NCI-H446 treated with DMSO at 0.1 percent for 48 hours (cell line): Measurements from ENCODE around the gene AK5.
A peak's percentile ranks its signal among the peaks of the same experiment; 100 is the strongest.

Experiments
- DNase-seq: peaks from one replicate; lab custom pipeline; 2025; lab: John Stamatoyannopoulos, UW

The AK5 gene

DNA sequence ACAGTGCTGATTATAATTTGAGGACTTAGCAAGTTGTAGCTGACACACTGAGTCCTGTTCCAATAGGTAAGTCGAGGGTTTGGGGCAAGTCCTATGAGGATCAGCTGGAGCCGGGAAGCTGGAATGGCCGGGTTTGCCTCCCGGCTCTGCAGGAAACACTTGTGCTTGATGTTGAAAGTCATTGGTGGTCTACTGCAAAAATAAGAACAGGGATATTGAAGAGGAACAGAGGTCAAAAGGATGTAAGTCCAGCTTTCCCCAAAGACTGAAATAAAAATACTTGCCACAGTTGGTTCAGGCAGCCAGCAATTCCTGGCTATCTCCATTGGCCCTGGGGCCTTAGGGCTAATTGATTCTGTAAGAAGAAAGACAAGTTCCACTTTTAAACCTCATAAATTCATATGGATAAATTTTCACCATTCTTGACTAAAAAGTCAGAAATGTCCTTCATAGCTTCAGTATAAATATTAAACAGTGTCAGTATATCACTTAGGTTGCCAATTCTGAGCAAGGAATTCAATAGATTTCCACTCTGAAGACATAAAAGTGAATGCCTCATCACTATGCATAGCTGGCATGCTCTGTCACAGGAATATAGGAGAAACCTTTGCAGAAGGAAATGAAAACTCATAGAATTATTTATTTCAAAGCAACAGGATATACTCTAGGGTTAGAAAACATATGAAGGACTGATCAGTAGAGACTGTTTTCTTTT is 165.2 kb downstream of the AK5 start:
- DNase-seq, result no peak

DNA sequence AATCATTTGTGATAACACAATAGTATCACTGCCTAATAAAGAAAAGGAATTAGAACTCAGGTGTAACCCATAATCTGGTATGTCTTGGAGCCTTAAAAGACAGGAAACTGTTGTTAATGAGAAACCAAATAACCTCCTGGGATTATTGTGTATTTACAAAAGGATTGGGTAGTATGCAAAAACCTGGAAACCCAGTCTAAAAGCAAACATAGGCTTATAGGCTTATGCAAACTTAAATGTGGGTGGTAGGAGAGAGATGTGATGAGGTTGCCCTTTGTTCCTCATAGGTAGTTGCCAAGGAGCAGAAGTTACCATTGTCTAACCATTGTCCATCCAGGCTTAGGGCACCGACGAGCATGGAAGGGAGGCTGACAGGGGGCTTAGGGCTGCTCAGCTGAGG is 165.8 kb downstream of the AK5 start:
- no peak for DNase-seq

DNA sequence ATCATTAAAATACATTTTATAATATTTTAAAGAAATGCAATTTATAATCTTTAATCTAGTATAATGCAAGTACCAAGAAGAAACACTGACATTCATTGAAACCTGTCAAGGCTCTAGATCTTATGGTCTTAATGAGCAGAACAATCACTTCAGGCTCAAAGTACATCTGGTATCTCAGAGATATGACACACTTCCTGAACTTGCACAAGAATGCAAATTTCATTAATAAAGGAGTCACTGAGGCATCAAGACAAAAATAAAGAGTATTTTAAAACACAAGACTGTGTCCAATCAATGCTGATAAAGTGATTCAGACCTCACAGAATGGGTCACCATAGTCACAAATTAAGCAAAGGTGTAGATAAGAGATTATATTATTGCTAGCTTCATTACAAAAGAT is 178.1 kb downstream of the AK5 start:
- no peak for DNase-seq

DNA sequence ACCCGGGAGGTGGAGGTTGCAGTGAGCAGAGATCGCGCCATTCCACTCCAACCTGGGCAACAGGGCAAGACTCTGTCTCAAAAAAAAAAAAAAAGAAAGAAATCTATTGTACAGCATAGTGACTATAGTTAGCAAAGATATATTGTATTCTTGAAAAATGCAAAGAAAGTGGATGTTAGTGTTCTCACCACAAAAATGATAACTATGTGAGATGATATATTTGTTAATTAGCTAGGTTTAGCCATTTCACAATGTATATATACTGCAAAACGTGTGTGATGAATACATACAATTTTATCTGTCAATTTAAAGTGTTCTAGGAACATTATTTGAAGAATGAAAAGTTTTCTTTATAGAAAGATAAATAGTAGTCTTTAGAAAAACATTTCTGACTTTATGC is 179.9 kb downstream of the AK5 start:
- no peak for DNase-seq

DNA sequence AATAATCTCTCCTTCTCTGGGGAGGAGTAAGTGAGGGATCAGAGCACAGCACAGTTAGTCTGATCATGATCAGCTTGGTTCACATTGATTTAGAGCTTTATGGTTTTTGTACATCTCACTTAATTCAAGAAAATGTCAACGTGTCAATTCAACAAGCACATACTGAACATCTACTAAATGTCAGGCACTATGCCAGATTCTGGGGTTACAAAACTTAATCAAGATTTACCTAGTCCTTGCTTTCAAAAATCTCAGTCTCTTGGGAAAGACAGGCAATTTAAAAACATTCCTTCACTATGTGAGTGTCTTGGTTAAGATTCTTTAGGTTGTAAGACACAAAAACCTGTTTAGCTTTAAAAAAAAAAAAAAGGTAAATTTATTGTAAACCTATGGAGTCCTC is 181.4 kb downstream of the AK5 start:
- no peak for DNase-seq

DNA sequence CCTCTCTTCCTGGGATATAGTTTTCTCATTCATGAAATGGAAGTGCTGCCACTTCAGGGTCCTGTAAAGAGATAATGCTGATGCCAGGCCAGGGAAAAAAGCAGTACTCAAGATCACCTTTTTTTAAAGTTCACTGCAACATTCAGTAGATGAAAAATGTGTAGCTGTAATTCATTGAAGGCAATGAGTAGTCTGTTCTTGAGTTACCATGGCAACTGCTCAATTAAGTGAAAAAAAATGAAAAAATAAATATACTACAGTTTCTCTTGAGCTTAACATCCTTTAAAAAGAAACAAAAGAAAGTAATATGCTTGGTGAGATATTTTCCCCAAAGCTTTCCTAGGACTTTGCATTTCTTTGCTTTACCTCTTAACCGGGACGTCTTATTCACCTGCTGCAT is 183.3 kb downstream of the AK5 start:
- no peak for DNase-seq

DNA sequence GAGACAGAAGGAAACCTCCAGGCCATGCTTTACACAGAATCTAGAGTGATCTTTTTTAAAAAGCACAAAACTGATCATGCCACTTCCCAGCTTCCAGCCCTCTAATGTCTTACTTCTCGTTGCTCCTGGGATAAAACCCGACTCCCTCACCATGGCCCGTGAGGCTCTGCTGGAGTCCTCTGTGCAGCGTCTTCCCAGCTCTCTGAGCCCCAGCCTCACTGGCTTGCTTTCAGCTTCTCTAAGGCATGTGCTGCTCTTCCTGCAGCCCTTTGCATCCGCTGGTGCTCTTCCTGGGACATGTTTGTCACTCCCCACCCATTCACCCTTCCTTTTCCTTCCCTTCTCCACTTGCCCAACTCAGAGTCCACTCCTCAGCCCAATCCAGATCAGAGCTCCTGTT is 184.1 kb downstream of the AK5 start:
- DNase-seq, result no peak

DNA sequence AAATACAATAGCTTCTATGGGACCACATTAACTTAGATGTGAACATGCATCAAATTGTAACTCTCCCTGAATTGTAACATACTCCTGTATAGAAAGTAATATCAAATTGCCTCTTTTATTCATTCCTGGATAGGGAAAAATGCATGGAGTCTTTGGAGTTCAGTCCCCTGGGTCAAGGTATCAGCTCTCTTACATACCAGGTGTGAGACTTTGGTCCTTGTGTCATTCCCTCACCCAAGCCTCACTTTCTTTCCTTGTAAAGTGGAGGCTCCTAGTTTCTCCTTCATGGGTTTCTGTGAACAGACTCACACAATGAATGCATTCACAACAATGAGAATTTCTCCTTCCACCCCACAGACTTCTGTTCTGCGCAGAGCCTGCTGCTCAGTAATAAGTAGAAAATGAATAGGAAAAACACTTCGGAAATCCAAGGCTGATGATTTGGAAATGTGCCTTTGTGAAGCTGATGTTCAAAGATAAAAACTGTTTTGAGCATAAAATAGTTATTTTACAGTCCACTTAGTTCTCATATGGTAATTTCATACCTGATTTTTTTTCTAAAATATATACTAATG is 185.3 kb downstream of the AK5 start:
- no peak for DNase-seq

DNA sequence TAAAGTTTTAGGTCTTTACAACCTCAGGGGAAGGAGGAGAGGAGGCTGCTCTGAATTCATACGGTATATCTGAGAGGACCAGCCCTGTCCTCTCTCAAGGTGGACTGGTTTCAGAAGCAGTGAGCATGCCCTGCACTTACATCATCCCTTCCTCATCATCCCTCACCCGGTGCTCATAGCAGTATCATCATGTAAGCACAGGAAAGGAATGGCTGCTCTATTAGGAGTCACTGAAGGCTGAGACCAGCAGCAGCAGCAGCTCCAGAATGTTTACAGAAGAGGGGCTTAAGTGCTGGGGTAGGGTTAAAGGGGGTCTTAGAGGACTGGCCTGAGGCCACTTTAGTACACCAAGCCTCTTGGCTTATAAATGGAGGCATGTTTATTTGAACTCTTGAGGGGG is 185.9 kb downstream of the AK5 start:
- DNase-seq, result no peak

DNA sequence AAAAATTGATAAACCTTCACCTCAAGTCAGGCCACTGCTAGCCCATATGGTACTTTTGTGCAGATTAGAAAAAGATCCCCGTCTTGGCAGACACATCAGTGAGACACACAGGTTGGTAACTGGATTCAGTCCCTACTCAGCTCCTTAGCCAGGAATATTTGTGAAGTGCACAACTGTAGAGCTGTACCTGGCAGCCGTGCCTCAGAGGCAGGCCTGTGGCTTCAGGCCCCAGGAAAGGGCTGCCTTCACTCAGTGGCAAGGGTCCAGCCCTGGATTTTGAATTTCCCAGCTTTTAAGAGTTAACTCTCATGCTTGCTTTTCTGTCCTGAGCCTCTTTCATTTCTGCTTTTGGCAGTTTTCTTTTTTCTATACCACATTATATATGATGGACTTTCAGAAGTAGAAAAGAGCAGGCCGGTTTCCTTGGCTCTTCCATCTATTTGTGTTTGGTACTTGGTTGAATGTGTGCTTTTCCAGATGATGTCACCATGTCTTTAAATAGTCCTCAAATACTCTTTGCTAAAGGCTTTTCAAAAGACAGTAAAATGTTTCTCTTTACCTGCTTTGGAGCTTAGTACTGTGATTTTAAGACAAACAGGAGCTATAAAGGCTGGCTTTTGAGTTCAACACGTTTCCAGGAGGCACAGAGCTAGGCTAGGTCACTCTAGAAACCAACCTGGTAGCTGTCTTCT is 186.6 kb downstream of the AK5 start:
- no peak for DNase-seq

DNA sequence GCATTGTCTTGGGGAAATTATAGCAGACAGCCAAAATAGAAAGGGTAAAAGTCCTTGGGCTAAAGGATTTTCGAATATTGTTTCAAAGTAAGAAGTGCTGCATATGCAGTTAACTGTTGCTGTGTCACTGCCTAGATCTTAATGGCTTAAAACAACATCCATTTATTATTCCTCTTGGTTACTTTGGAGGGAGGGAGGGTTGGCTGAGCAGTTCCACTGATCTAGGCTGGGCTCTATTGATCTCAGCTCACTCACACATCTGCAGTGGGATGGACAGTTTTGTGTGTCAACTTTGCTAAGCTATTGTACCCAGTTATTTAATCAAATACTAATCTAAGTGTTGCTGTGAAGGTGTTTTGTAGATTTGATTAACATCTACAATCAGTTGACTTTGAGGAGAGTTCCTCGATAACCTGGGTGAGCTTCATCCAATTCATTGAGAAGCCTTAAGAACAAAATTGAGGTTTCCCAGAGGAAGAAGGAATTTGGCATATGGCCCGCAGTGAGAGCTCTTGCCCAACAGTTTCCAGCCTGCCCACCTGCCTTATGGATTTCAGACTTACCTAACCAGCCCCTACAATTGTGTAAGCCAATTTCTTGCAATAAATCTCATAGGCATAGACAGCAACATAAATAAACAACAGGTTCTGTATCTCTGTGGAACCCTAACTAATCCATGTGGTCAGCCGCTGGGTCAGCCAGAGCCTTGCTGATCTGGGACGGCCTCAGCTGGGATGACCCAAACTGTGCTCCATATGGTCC is 187.3 kb downstream of the AK5 start:
- DNase-seq, result no peak

DNA sequence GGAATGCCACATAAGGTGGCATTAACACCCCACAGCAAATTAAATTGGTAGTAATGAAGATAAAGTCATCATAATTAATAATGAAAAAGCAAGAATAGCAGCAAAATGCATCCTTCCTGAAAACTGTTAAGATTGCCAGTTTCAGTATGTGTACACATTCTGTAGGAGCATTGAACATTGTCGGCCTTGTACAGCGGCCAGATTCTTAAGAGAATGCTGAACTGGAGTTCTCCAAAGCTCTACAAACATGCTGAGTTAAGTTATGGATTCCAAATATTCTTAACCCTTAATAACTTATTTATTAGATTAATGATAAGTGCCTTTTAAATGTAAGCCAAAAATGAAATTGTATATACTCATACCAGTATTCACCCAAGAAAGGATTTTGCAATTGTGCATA is 189.9 kb downstream of the AK5 start:
- DNase-seq, result no peak

DNA sequence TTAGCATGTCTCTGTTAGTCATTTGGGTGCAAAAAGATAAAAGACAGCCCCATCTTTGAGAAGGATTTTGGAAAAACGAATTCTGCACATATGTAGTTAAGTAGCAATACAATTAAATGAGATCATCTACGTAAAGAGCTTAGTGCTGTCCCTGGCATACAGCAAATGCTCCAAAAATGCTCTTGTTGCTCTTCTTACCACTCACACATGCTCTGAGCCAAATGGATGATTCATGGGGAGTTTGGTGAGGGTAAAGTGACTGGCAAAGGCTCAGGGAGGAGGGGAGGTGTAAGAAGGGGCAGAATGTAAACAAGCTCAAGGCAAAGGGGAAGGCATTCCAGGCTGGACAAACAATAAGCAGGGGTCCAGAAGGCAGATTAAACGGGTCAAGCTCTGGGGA is 191.9 kb downstream of the AK5 start:
- DNase-seq, result peak; percentile 83

DNA sequence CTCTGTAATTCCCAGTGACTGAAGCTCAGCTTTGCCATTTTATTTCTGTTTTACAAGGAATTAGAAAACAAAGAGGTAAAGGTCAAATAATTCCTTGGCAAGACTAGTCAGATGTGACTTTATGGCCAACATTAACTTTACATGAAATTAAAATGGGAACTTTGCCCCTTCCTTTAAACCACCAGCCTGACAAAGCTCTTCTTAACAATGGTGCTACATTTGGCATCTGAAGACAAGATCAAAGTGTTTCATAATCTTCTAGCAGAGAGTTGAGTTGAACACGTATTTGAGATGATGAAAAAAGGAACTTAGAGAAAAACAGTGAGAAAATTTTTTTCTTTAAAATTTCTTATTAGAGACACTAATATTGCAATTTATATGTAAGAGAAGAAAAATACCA is 193.8 kb downstream of the AK5 start:
- no peak for DNase-seq

DNA sequence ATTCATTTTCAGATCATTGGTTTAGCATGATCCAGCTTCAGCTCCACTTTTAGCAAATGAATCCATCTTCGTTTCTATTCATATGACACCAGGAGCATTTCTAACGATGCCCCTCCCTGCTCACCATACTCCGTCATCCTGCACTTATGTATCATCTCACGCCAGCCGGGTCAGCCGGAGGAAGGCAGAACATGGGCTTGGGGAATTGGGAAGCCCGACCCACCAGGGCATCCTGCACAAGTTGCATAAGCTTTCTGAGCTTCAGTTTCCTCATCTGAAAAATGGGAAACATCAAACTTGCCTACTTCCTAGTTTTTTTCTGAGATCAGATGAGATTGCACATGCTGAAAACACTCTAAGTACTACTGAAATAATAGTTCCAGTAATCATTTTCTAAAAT is 194.7 kb downstream of the AK5 start:
- no peak for DNase-seq

DNA sequence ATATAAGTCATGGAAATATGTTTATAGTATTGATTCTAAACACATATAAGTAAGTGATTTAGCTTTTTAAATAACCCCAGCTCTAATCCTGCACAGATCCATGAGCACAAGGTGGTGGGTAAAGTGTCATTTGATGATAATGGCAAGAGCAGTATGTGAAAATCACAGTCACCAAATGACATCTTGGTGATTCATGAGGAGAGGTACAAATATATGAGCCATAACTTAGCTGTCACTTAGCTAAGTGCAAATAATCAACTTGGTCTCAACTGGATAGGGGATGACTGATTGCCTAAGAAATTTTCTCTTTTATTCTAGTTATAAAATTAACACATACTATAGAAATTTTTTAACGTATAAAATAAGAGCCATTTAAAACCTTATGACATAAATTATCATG is 202.5 kb downstream of the AK5 start:
- DNase-seq, result no peak

DNA sequence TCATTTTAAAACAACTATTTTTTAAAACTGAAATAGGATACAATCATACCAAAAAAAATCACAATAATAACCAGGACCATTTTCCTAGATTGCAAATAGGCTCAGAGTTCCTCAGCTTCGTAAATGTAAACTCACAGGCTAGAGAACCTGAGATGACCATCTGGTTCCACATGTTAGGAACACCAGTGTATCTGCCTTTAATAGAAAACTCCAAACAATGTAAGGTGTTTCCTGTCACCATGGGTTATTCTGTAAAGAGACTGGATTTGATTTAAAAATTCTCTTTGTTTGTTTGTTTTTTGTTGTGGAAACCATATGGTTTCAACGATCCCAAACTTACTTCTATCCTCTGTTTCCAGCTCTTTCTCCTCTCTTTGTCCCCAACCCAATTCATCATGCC is 203.1 kb downstream of the AK5 start:
- no peak for DNase-seq

DNA sequence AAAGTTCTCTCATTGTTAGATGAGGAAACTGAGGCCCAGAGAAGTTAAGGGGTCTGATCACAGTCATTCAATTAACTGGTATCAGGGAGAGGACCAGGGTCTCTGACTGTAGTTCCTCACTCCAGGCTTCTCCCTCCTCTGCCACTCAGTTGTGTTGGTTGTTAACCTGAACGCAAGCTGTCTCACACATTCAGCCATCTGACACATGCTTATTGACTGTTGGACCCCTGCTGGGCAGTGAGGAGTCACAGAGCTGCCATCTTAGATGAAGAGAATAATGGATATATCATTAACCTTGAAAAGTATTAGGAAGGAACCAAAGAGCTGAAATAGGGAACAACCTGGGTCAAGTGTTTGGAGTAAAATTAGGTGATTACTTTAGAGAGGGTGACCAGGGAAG is 205.8 kb downstream of the AK5 start:
- no peak for DNase-seq

DNA sequence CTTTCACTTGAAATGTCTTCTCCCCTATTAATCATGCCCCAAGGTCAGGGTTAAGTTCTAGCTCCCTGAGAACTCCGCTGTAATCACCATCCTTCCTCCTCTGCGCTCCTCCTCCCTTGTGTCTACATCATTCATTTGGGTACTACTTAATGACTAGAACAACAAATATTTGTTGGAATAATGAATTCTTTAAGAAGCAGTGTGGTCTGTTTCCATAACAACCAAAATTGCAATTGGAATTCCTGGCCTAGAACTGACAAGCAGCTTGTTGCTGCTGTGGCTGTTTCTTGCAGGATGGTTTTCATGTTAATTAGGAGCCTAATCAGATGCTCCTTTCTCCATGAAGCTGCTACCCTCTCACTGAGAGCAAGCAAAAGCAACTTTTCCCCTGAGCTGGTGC is 208.1 kb downstream of the AK5 start:
- no peak for DNase-seq

DNA sequence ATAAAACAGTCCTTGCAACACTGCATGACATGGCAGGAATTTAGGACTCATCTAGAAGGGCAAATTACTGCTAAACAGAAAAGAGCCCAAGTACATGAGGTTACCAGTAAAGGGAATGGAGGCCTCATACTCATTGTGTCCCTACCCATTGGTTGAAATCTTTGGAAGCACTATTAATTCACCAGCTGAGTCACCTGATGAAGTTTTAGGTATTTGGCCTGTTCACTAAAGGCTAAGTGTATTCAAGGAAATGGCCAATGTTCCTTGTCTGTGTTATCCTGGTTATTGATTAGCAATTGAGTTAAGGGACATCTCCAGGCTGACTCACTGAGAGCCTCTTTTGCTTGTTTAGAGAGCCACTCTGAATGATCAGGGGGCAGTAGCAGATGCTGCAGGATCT is 212.2 kb downstream of the AK5 start:
- DNase-seq, result no peak

DNA sequence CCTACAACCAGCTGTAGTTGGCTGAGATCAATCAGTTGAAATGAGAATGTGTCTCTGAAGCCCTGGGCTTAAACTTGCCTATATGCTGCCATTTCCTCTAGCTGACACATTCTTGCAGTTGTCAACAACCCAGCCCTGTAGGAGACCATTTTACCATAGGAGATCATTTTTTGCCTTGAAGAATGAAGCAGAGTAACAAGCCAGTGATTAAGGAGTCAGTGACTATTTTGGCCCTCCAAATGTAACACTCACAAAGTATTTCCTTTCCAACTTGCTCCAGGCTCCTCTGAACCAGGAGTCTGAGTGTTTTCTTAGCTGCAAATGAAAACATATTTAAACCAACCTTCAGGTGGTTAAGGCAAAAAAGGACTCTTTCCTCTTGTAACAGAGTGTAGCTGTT is 217.1 kb downstream of the AK5 start:
- no peak for DNase-seq

DNA sequence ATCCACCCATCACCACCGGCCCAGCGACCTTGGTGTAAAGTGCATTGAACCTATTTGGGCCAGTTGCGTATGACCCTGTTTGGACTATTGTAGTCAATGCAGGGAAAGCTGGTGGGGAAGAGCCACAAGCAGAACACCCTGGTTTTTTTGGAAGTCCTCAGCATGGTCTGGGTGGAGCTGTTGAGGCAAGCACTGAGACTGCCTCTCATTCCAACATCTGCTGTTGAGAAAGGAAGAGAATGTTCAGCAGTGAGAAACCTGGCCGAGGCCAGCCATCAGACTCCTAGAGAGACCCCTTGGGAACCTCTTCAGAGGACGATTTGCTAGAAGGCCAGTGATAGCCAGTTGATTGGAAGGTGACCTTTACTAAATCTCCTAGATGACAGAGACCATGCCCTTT is 217.6 kb downstream of the AK5 start:
- DNase-seq, result no peak

DNA sequence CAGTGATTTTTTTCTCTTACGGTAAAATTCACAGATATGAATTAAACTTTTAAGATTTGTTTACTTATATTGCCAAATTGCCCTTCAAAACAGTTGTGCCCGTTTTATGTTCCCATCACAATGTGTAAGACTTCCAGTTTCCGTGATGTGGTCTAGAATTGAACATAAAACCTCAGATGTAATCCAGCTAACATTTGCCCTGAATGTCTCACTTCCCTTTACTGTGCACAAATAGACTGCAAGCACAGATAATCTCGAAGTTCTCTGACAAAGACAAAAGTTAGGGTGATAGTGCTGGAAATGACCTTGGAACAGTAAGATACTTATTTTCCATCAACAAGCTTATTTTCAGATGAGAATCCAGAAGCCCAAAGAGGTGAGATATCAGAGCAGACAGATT is 223.2 kb downstream of the AK5 start:
- no peak for DNase-seq
